NCI-H2227 treated with DMSO at 0.1 percent for 48 hours (cell line): ENCODE results near the gene EEA1.
"Not testable (repeated sequence)": the region's sequence is repeated elsewhere in the genome, so short reads cannot be mapped to it uniquely, and the experiment has no call there.

Source experiments
- DNase-seq: peaks from one replicate; lab custom pipeline; 2025; lab: John Stamatoyannopoulos, UW

EEA1 gene

DNA sequence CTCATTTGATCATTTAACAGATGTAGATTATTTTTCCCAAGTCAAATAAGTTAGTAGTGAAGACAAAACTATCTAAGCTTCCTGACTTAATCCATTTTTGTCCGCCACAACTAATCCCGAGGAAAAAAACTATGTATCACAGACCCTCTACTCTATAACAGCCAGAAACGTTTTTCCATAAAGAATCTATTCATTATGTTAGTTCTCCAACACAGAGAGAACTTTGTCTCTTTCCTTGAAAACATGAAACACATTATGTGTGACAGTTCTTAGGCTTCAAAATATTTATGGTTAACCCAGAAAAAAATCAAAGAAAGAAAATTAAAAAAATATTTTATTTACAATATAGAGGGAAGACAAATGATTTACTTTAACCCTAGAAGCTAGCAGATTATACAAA is 126.2 kb downstream of the EEA1 start:
- DNase-seq: no peak

DNA sequence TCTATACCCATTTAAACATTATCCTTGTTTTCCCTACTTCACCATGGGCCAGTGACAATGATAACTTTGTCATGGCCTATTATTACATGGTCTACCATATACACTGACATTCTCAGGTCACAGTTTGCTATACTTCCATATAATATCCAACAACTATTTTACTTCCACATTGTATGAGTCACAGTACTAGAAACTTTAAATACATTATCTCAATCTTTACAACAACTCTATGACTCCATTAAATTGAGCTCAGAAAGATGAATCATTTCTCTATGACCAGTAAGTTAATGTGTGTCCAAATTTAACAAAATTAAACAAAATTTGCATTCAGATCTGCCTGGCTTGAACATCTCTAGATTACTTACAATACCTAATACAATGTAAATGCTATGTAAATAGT is 132.4 kb downstream of the EEA1 start:
- DNase-seq: no peak

DNA sequence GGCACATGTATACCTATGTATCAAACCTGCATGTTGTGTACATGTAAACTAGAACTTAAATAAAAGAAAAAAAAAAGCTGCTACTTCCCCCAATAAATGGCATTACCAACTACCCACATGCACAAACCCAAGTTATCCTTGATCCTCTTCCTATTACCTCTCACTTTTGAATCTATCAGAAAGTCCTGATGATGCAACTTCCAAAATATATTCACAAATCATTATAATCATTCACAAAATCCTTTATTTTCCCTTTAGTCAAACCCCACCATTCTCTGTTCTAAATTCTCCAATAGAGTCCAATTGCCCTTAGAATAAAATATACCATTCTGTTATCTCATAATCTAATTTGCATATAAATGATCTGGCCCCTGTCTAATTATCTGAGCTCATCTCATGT is 134.3 kb downstream of the EEA1 start:
- DNase-seq: no peak

- not testable (repeated sequence) for DNase-seq
Observed at GRCh38 chr12:92794356-92794755, 134.7 kb downstream of the EEA1 start.

DNA sequence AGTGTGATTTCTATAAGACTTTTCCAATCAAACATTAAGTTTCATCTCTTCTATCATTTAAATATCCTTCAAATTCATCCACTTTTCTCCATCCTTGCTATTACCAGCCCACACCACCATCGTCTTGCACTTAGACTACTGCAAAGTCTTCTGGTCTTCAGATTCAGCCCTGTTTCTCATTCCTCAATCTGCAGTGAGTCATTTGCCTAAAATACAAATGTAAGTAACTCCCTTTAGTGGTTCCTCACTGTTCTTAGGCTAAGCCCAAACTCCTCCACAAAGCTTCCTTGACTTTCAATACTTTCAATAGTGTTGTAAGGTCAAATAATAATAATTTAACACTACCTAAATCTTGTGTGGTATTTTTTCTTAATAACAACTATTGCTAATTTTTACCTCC is 143.1 kb downstream of the EEA1 start:
- no peak for DNase-seq

- no peak for DNase-seq
Observed at GRCh38 chr12:92785563-92785950, 143.5 kb downstream of the EEA1 start.

GRCh38 chr12:92784797-92785562 is 144.1 kb downstream of the EEA1 start:
- DNase-seq: peak; percentile 80

DNA sequence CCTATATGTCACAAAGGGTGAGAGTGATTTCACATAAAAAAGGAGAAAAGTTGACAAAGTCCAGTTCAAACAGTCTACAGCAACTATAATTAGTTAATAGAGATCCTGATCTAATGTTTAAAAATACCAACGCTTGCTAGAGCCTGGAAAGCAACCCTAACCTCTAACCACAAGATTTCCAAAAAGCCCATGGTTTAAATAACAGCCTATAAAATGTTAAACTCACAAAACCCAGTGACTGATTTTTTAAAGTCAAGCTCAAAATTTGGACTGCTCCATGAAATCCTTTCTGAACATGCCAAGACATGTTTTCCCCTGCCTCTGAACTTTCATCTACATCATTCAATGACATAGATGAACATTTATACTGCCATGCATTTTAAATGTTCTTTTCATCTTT is 144.7 kb downstream of the EEA1 start:
- no peak for DNase-seq

GRCh38 chr12:92779902-92780301 is 149.2 kb downstream of the EEA1 start:
- DNase-seq: no peak

DNA sequence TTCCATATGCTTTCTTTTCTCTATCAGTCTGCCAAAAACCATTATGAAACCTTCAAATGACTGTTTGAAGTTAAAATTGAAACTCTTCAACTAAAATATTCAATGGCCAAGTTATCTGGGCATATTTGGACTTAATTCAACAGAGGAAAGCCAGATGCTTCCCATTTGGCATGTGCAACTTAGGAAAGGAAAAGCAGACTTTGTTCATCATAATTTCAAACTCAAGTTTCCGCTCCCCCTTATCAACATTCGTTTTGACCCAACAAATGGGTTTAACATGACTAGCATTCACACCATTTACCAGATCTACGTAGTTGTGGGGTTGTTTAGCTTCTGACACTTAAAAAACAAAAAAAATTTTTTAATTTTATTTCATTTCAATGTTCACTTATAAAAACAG is 150.6 kb downstream of the EEA1 start:
- DNase-seq: no peak

GRCh38 chr12:92775416-92775815 is 153.7 kb downstream of the EEA1 start:
- no peak for DNase-seq

GRCh38 chr12:92771001-92771400 is 158.1 kb downstream of the EEA1 start:
- DNase-seq: no peak

DNA sequence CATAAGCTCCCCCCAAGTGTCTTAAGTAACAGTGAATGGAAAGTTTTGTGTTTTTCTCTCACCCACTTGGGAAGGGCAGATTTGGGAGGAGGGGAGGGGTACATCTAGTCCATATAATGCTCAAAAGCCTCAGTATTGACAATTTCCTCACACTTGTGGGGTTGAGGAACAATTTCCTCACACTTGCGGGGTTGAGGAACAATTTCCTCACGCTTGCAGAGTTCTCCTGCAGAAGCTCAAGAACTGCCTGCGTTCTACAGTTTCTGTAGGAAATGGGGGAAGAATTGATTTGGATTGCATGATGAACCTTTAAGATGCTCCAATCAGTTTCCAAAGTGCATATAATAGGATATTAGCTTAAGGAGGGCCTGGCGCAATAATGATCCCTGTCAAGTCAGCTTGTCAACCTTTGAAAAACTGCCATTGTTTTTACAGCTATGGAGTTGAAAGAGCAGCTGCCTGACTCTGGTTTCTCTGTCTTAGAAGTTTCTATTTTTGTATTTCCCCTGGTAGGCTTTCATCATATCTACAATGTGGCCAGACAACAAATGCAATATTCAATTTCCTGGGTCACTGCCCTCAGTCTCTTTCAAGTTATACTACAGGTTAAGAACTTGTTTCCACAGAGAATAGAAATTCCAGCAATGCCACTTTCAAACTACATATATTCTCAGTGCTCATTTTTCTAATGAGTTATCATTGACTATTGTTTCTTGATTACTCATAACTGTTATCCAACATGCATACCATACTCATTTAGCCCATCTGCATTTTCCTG is 159.8 kb downstream of the EEA1 start:
- no peak for DNase-seq

DNA sequence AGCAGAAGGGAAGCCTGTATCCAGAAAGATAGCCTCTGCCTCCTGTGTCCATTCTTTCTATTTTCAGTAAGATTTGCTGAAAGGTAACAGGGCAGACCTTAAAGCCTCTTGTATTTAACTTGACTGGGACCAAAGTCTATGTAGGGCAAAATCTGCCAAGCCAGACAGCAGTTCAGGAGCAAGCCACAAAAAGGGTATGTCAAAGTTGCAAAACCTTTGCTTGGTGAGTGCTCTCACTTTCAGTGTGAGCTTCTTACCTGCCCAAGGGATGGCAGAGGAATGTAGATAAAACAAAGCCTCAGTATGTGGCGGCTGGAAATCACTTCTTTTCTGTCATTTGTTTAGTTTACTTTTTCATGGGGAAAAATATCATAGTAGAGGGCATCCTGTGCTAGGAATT is 163.2 kb downstream of the EEA1 start:
- no peak for DNase-seq

- no peak for DNase-seq
Observed at GRCh38 chr12:92764831-92765230, 164.3 kb downstream of the EEA1 start.

GRCh38 chr12:92762773-92763172 is 166.3 kb downstream of the EEA1 start:
- no peak for DNase-seq

DNA sequence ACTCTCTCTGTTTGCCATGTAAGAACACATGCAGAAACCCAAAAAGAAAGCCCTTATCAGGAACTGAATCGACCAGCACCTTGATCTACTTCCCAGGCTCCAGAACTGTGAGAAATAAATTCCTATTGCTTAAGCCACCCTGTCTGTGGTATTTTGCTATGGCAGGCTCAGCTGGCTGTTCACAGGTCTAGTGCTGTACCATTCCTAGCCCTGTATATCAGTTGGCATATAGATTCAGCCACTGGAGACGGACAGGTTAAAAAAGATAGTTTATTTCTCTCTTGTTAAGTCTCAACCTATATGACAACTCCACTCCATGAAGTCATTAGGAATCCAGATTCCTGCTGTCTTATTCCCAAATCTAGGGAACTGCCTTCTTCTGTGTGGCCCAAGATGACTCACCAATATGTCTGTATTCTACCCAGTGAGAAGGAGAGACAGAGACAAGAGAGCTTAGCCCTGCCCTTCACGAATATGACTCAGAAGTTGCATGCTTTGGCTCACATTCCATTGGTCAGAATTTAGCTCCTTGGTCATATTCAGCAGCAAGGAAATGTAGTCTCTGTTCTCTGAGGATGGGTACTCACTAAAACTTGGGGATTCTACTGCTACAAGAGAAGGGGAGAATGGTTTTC is 169.3 kb downstream of the EEA1 start:
- no peak for DNase-seq

- DNase-seq: no peak
Observed at GRCh38 chr12:92757597-92758121, 171.4 kb downstream of the EEA1 start.

GRCh38 chr12:92756898-92757596 is 172.0 kb downstream of the EEA1 start:
- no peak for DNase-seq

DNA sequence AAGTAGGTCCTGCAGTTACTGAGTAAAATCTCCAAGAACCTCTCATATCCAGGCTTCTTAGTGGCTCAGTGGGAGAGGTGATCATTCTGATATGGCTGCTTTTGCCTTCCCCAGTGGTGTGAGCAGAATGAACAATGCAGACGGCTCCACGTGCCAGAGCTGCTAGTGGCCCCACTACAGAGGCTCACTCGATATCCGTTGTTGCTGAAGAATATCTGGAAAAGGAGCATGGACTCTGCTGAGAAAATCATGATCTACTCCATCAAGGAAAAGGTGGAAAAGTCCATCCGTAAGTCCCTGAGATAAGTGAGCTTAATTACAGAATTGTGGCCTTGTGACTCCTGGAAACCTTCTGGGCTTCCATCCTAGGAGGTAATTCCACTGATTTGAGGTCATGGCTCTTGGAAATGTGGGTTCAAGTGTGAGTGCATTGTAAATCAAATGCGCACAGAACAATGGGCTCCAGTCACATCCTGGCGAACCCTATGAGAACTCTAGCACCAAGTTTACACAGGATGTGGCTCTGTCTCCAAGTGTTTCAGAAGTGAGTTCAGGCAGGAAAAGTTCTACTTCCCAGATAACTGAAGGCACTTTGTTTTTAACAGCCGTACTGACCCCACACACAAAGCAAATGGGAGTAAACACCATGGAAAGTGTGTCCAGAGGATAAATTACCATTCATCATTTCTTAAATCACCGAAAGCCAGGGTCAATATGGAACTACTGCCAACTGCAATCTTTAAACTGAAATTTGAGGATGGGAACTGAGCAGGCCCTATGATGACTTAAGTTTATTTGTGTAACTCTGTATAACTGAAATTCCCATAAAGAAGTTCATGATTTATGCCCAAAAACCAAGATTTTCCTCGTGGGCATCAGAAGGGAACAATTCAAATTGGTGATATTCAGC is 174.9 kb downstream of the EEA1 start:
- DNase-seq: no peak

- DNase-seq: not testable (repeated sequence)
Observed at GRCh38 chr12:92749691-92750090, 179.4 kb downstream of the EEA1 start.
